WERI-Rb-1 (cell line): Measurements from ENCODE around the gene EIF4A3.

Experiments
- DNase-seq: peaks from one replicate; pipeline ENCODE4 v3.0.0-alpha.2; 2020
- H3K27ac ChIP-seq: fragments of 250-450 bp; sonication (Bioruptor Pico); 2 replicates; pipeline ENCODE4 v1.5.1; 2020; ENCODE audit warnings: mild to moderate bottlenecking, moderate library complexity
- H3K27me3 ChIP-seq: fragments of 250-450 bp; sonication (Bioruptor Pico); 2 replicates; pipeline ENCODE4 v1.5.1; 2021; ENCODE audit warnings: mild to moderate bottlenecking, low read depth, moderate library complexity; ENCODE audit not compliant: insufficient read depth, severe bottlenecking
- H3K36me3 ChIP-seq: fragments of 250-450 bp; sonication (Bioruptor Pico); 2 replicates; pipeline ENCODE4 v1.5.1; 2020; ENCODE audit warnings: mild to moderate bottlenecking, moderate library complexity
- H3K4me3 ChIP-seq: 2 replicates; pipeline ENCODE4 v1.5.1; 2011; ENCODE audit warnings: low read depth, mild to moderate bottlenecking, control low read depth, low read length
- H3K9me3 ChIP-seq: fragments of 250-450 bp; sonication (Bioruptor Pico); 2 replicates; pipeline ENCODE4 v1.5.1; 2021; ENCODE audit warnings: mild to moderate bottlenecking, moderate library complexity; ENCODE audit not compliant: severe bottlenecking
- TF ChIP-seq, protein P1 (sequence below): IDR thresholded peaks from 2 replicates; pipeline ENCODE4 v1.5.1; 2011; ENCODE audit warnings: low read depth, mild to moderate bottlenecking, control low read depth, inconsistent platforms, low read length

EIF4A3 gene

DNA sequence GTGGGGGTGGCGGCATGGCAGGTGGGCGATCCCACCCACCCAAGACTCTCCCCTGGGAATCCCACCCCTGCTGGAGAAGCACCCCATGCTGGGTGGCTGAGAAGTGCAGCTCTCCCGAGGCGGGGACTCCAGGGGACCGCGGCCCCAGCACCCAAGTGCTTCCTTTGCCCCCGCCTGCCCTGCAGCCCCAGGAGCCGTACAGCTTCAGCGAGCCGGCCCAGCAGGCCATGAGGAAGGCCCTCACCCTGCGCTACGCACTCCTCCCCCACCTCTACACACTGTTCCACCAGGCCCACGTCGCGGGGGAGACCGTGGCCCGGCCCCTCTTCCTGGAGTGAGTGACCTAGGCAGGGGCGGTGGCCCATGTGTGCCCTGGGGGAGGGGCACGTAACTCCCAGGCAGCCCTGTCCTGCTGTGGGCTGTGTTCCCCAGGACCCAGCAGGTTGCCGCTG lies 33.9 kb downstream of the EIF4A3 start:
- no peaks in the 10 kb centered on the region for H3K27me3 ChIP-seq
- no peak for DNase-seq
- H3K36me3 ChIP-seq, result peaks cover 63% of the 10 kb centered on the region
- peaks cover 6% of the 10 kb centered on the region for H3K9me3 ChIP-seq
- no peak overlapping the region for H3K4me3 ChIP-seq
- H3K27ac ChIP-seq, result peak overlapping the region; percentile 59
- TF ChIP-seq, protein P1, sequence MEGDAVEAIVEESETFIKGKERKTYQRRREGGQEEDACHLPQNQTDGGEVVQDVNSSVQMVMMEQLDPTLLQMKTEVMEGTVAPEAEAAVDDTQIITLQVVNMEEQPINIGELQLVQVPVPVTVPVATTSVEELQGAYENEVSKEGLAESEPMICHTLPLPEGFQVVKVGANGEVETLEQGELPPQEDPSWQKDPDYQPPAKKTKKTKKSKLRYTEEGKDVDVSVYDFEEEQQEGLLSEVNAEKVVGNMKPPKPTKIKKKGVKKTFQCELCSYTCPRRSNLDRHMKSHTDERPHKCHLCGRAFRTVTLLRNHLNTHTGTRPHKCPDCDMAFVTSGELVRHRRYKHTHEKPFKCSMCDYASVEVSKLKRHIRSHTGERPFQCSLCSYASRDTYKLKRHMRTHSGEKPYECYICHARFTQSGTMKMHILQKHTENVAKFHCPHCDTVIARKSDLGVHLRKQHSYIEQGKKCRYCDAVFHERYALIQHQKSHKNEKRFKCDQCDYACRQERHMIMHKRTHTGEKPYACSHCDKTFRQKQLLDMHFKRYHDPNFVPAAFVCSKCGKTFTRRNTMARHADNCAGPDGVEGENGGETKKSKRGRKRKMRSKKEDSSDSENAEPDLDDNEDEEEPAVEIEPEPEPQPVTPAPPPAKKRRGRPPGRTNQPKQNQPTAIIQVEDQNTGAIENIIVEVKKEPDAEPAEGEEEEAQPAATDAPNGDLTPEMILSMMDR, result no peak

DNA sequence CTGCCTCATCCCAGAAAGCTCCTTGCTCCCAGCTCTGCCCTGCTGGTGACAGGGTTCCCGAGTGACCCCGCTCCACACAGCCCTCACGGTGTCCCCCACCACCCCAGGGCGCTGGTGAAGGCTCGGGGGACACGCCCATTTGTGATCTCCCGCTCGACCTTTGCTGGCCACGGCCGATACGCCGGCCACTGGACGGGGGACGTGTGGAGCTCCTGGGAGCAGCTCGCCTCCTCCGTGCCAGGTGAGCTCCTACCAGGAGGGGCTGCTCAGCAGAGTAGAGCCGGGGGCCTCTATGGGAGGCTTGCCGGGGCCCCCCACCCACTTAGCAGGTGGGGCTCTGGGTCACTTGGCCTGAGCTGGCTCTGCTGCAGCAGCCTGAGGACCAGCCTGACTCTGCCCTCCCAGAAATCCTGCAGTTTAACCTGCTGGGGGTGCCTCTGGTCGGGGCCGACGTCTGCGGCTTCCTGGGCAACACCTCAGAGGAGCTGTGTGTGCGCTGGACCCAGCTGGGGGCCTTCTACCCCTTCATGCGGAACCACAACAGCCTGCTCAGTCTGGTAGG lies 34.4 kb downstream of the EIF4A3 start:
- no peak for DNase-seq
- no peak overlapping the region for H3K4me3 ChIP-seq
- peak overlapping the region; percentile 59 for H3K27ac ChIP-seq
- H3K9me3 ChIP-seq, result peaks cover 6% of the 10 kb centered on the region
- TF ChIP-seq, protein P1, result no peak
- peaks cover 62% of the 10 kb centered on the region for H3K36me3 ChIP-seq
- H3K27me3 ChIP-seq, result no peaks in the 10 kb centered on the region

DNA sequence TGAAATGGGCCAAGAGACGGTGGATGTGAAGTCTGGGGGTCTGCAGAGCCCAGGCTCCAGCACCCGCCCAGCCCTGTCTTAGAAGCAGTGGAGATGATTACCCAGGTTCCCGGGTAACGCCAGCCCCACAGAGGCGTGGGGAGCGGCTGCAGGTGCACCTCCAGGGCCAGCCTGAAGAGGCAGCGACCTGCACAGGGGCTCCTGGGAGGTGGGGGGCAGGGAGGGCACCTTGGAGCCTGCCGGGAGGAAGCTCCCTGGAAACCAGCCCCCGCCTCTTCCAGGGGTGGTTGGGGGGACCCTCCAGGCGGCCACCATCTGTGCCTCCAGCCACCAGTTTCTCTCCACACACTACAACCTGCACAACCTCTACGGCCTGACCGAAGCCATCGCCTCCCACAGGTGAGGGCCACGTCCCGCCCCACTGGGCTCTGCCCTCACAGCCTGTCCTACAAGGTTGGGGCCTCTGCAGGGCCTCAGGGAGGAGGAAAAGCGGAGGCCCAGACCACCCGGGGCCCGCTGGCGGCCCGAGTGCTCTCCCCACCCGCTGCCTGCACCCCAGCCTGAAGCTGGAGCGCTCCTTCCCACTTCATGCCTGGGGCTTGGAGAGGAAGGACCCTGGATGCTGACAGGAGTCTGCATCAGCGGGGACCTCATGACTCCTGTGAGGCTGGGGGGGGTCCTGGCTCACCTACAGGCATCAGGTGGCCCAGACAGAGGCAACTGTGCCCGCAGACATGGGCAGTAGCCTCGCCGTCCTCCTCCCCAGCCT lies 35.0 kb downstream of the EIF4A3 start:
- peak; percentile 68 for DNase-seq

DNA sequence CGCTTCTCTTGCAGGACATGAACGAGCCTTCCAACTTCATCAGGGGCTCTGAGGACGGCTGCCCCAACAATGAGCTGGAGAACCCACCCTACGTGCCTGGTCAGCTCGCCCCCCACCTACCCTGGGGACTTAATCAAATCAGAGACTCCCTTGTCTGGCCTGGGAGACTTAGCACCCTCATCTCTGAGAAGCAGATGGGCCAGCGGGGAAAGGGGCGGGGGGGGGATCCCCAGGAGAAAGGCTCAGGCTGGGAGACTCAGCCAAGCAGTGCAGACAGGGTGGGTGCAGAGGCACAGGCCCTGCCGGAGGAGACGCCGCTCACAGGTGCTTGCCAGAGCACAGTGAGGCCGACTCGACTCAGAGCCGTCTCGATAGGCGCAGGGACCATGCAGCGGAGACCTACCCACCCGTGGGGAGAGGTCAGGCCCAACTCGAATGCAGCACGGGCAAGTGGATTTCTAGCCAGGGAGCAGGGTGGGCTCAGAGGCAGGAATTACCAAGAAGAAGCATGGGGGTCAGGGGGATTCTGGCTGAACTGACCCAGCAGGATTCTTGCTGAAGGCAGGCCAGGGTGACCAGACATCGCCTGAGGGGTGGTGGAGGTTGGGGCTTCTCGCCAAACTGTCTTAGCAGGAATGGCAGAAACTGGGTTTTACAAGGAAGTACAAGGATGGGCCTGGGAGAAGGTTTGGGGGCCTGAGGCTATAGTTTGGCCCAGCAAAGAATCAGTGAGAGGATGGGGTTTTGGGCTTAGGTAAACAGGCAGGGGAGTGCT lies 35.8 kb downstream of the EIF4A3 start:
- no peaks in the 10 kb centered on the region for H3K27me3 ChIP-seq

More for the DNA sequence above, 35.0 kb downstream of the EIF4A3 start:
- H3K4me3 ChIP-seq, result no peak overlapping the region
- TF ChIP-seq, protein P1, result peak; percentile 38
- peak overlapping the region; percentile 59 for H3K27ac ChIP-seq
- no peaks in the 10 kb centered on the region for H3K27me3 ChIP-seq
- peaks cover 57% of the 10 kb centered on the region for H3K36me3 ChIP-seq
- H3K9me3 ChIP-seq, result peaks cover 6% of the 10 kb centered on the region

DNA sequence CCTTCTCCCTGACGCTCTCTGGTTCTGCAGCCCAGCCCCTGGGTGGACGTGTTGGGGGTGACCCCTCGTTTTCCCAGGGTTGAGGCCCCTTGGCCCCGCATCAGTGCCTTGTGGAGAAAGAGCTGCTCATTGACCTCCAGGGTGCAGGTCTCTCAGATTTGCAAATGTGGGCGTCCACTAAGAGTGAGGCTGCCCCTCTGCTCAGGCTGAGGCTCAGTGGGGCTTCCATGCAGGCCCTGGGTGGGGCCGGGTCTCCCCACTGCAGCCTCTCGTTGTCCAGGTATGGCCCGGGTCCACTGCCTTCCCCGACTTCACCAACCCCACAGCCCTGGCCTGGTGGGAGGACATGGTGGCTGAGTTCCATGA lies 36.5 kb downstream of the EIF4A3 start:
- Histone ChIP-seq H3K27me3 (no peaks in the 10 kb centered on the region), H3K9me3 (peaks cover 6% of the 10 kb centered on the region), H3K4me3 (no peak overlapping the region), H3K36me3 (peaks cover 62% of the 10 kb centered on the region), H3K27ac (peak overlapping the region; percentile 58)
- TF ChIP-seq, protein P1, result no peak
- DNase-seq, result no peak

More for the DNA sequence above, 35.8 kb downstream of the EIF4A3 start:
- TF ChIP-seq, protein P1, result no peak
- no peak overlapping the region for H3K4me3 ChIP-seq
- peak; percentile 88 for DNase-seq
- H3K9me3 ChIP-seq, result peaks cover 6% of the 10 kb centered on the region
- peak overlapping the region; percentile 58 for H3K27ac ChIP-seq
- peaks cover 57% of the 10 kb centered on the region for H3K36me3 ChIP-seq
